Heart right ventricle (tissue), 16 donors: ENCODE data around the gene PIWIL4. TPM values are rescaled to one million over a fixed set of nuclear protein-coding genes. Genes with fewer than 3 reads are reported as not detected.
A peak's percentile ranks its signal among the peaks of the same experiment; 100 is the strongest.

Experiments
- ATAC-seq, 8 donors: fragments of 200-7000 bp; cut with Tn5 transposase; one replicate each; pipeline ENCODE4 v1.9.1; 2020; ENCODE audit warnings: mild to moderate bottlenecking in 8 of 8, moderate library complexity in 8 of 8, moderate number of reproducible peaks in 1 of 8
- DNase-seq, 2 donors: peaks; one replicate each; pipeline ENCODE4 v3.0.0-alpha.2; 2020
- H3K27ac ChIP-seq, 10 donors: fragments of 200-600 bp; sonication (generic) in 2 of 10; one replicate each; pipeline versions ENCODE4 v1.5.0 to v1.8.0; 2020 to 2022; ENCODE audit warnings: mild to moderate bottlenecking in 3 of 10
- H3K27me3 ChIP-seq, 7 donors: fragments of 200-600 bp; one replicate each; pipeline ENCODE4 v1.8.0; 2021 to 2022; ENCODE audit warnings: mild to moderate bottlenecking in 2 of 7
- H3K36me3 ChIP-seq, 9 donors: fragments of 200-600 bp; sonication (generic) in 1 of 9; one replicate each; pipeline versions ENCODE4 v1.5.0 to v1.8.0; 2020 to 2022; ENCODE audit warnings: mild to moderate bottlenecking in 2 of 9
- H3K4me1 ChIP-seq, 9 donors: fragments of 200-600 bp; sonication (generic) in 1 of 9; one replicate each; pipeline versions ENCODE4 v1.5.0 to v1.8.0; 2020 to 2022; ENCODE audit warnings: mild to moderate bottlenecking in 4 of 9
- H3K4me3 ChIP-seq, 10 donors: fragments of 200-600 bp; sonication (generic) in 2 of 10; one replicate each; pipeline versions ENCODE4 v1.5.0 to v1.8.0; 2020 to 2022; ENCODE audit warnings: mild to moderate bottlenecking in 7 of 10, moderate library complexity in 2 of 10
- H3K9me3 ChIP-seq, 11 donors: fragments of 200-600 bp in 10 of 11; sonication (generic) in 2 of 11; one replicate each; pipeline versions ENCODE4 v1.5.0 to v1.8.0; 2013 to 2022; ENCODE audit warnings: mild to moderate bottlenecking in 2 of 11, control low read depth in 1 of 11, moderate library complexity in 1 of 11
- WGBS, 2 donors: extraction: QIAGEN DNeasy Blood & Tissue Kit; methylation state at CpG; one replicate each; pipeline ENCODE4 v1.1.7; 2013; ENCODE audit warnings: inconsistent platforms in 1 of 2; 5-methylcytosine and 5-hydroxymethylcytosine counted together
- intact Hi-C, 10 donors: fragments of 100-400 bp; cut with DNase I; formaldehyde crosslinking; loops; one replicate each; pipeline versions ENCODE4 v1.11.1 to v1.14.2; 2022
- polyA plus RNA-seq, 2 donors: library from polyadenylated mRNA; stranded (reverse); fragments of 200-250 nt; gene quantifications; one replicate each; pipeline ENCODE4 v1.2.3, GENCODE V29; 2013
- total RNA-seq, 10 donors: library from RNA; stranded (reverse); fragmentation: NEBNext Ultra II Directional in 3 of 10; extraction: Animal tissue kit (Norgen Biotek cat#: 25700) in 3 of 10; gene quantifications; one replicate each; pipeline versions ENCODE4 v1.2.1 to v1.2.4, GENCODE V29; 2021 to 2023
- TF ChIP-seq, protein P1 (sequence below), 9 donors: fragments of 200-600 bp; sonication (generic) in 2 of 9; IDR thresholded peaks; one replicate each; pipeline versions ENCODE4 v1.5.0 to v1.8.0; 2021 to 2022; ENCODE audit warnings: antibody characterized with exemption in 9 of 9, mild to moderate bottlenecking in 5 of 9, moderate library complexity in 1 of 9
- donor health status: Arrhythmogenic right ventricular cardiomyopathy.
- donor health status: ischemic (EF 13 %, LVEDD 7.1; RV severe dilation, severe dysfunction).
- donor health status: healthy with polysubstance abuse.
- donor health status: DM: no; HTN: yes; CAD: no.
- donor health status: DM: no; HTN: no; CAD: no.
- donor health status: ischemic (EF 25% LVEDD 6.9; RV normal size, moderate dysfunction).
- donor health status: ischemic (EF 25% LVEDD 5.7; RV mildly dilated, moderate dysfunction).
- donor health status: healthy.
- donor health status: DM: yes; HTN: yes; CAD: no.
- donor health status: Ischemic cardiomyopathy.
- donor health status: ischemic (EF 35%, LVEDD 5.7; RV mildly dilated, moderate dysfunction).
- donor health status: nonischemic (EF 11% LVEDD 7.7; RV severe dilation, severe dysfunction).
- donor health status: DM: yes; HTN: yes; CAD: no.
- donor health status: PGD.
- donor health status: ischemic (EF 29% LVEDD 5.4; RV normal size, mild dysfunction).
- donor health status: nonischemic (EF 23%, LVEDD 6.1; RV moderate dilation, normal function).

The PIWIL4 gene
- total and polyA plus RNA-seq, 12 donors: 0.37 to 2.6 (median 1.3) TPM

DNA sequence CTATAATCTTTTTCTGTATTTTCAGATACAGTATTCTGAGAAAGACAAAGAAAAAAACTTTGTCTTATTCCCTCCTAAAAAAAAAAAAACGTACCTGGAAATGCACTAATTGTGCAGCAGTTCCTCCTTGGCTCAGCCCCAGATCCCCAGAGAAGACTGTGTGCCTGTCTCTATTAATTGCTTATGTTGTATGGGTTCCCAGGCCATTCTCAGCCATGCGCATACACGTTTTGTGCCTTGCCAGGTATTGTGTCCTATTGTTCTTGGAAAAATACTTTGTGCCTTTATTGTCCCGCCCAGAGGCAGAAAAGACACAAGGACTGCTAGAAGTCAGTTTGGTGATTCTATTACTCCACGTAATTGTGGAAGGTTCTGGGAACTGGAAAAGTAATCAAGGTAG, 91.2 kb downstream of the PIWIL4 start:
- TF ChIP-seq, protein P1, sequence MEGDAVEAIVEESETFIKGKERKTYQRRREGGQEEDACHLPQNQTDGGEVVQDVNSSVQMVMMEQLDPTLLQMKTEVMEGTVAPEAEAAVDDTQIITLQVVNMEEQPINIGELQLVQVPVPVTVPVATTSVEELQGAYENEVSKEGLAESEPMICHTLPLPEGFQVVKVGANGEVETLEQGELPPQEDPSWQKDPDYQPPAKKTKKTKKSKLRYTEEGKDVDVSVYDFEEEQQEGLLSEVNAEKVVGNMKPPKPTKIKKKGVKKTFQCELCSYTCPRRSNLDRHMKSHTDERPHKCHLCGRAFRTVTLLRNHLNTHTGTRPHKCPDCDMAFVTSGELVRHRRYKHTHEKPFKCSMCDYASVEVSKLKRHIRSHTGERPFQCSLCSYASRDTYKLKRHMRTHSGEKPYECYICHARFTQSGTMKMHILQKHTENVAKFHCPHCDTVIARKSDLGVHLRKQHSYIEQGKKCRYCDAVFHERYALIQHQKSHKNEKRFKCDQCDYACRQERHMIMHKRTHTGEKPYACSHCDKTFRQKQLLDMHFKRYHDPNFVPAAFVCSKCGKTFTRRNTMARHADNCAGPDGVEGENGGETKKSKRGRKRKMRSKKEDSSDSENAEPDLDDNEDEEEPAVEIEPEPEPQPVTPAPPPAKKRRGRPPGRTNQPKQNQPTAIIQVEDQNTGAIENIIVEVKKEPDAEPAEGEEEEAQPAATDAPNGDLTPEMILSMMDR (IDR thresholded peaks at IDR 0.05): no peak
- ATAC-seq (peak; percentile 47 to 93 (median 86)), DNase-seq (peak; percentile 31 to 71)
- Histone ChIP-seq H3K36me3 (no peaks in the 10 kb centered on the region), H3K4me3 (no peak overlapping the region), H3K4me1 (peaks cover 0 to 18% (median 5%) of the 10 kb centered on the region in 9 donors), H3K27ac (peak overlapping the region in 8 of 10 donors; percentile 1 to 57 (median 32)), H3K27me3 (no peaks in the 10 kb centered on the region), H3K9me3 (peaks cover 0 to 4% (median 0%) of the 10 kb centered on the region in 11 donors)
- WGBS, 2 donors: 50 to 51% methylated on average over 5 of the region's 5 CpGs
- intact Hi-C loops: loop anchor here in 2 of 10 donors (5.0 to 10.0 kb wide), 2 partner anchors 66 to 74 kb away; no protein-coding TSS in a partner anchor

DNA sequence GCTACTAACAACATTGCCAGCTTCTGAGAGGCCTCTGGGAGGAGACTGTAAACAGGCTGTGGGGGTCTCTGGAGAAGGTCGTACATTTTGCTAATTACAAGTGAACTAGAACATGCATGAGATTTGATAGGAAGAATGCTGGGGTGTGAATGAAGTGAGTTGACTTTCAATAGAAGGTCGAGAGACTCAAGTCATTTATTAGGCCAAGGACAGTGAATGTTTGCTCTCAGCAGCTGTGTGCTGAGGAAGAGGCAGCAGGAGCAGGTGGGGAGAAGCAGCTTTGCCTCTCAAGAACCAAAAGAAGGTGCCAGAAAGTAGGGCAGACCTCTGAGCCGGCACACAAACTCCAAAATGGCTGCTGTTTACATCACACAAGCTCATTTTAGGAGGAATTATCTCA, 91.7 kb downstream of the PIWIL4 start:
- 44 to 47% methylated on average over 3 of the region's 3 CpGs for WGBS, 2 donors
- ATAC-seq: peak in 1 of 8 donors; percentile 6
- intact Hi-C loops: loop anchor here in 2 of 10 donors (5.0 to 10.0 kb wide), 2 partner anchors 66 to 73 kb away; no protein-coding TSS in a partner anchor
- Histone ChIP-seq H3K36me3 (no peaks in the 10 kb centered on the region), H3K4me1 (peaks cover 0 to 18% (median 5%) of the 10 kb centered on the region in 9 donors), H3K27ac (peak overlapping the region in 8 of 10 donors; percentile 1 to 57 (median 26)), H3K4me3 (no peak overlapping the region), H3K9me3 (peaks cover 0 to 7% (median 0%) of the 10 kb centered on the region in 11 donors), H3K27me3 (no peaks in the 10 kb centered on the region)
- TF ChIP-seq, protein P1 (IDR thresholded peaks at IDR 0.05): no peak
- no peak for DNase-seq

DNA sequence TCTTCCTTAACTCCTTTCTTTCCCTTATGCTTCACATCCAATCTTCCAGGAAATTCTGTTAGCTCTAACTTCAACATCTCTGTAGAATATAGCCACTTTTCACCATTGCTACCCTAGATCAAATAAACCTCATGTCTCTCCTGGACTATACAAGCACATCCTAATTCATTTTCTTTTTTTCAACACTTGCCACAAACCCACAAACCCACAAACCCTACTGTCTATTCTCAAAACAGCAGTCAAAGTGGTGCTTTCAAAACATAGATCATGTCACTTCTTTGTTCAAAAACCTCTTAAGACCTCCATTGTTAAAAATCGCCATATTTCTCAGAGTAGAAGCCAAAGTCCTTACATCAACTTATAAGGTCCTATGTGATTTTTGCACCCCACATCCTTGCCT, 94.3 kb downstream of the PIWIL4 start:
- DNase-seq (no peak), ATAC-seq (no peak)
- Histone ChIP-seq H3K27me3 (no peaks in the 10 kb centered on the region), H3K36me3 (no peaks in the 10 kb centered on the region), H3K4me3 (no peak overlapping the region), H3K9me3 (peaks cover 0 to 7% (median 0%) of the 10 kb centered on the region in 11 donors), H3K4me1 (peaks cover 0 to 18% (median 5%) of the 10 kb centered on the region in 9 donors), H3K27ac (no peak overlapping the region)
- WGBS, 2 donors: 92 to 94% methylated on average over 1 of the region's 1 CpG
- TF ChIP-seq, protein P1 (IDR thresholded peaks at IDR 0.05): no peak
- intact Hi-C loops: no loop called here

DNA sequence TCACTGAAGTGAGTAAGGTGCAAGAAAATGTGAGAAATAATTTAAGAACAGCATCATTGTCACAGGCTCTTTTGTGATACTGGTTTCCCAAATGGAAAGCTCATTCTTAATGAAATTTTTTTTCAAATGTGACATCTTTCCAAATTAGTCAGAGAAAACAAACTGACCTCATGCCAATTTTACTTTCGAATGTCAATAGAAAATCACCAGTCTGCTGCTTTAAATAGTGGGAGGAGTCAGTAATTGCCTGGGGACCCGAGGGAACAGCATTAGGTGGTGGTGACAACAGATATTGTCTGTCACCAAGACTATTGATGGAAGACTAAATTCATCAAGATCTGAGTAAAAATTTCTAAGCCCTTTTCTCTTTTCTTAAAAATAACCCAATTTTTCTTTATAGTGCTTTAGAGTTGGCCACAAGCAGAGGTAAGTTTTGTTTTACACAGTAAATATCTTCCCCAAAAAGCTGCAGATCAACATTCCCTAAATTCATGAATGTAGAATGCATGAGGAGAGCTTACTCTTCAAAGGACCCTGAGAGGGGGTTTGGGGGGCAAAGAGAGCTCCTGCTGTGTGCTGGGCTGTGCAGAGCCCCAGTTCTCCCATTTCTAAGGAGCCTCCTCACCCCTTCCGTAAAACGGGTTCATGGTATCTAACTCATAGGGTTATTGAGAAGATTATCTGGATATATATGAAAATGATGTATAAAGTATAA, 95.1 kb downstream of the PIWIL4 start:
- 63 to 70% methylated on average over 4 of the region's 4 CpGs for WGBS, 2 donors
- DNase-seq: no peak
- intact Hi-C loops: no loop called here

More for the DNA sequence above, 95.1 kb downstream of the PIWIL4 start:
- no peak for ATAC-seq
- H3K4me1 ChIP-seq: peaks cover 0 to 17% (median 5%) of the 10 kb centered on the region in 9 donors
- TF ChIP-seq, protein P1 (IDR thresholded peaks at IDR 0.05): no peak
- H3K4me3 ChIP-seq: no peak overlapping the region
- peaks cover 0 to 7% (median 0%) of the 10 kb centered on the region in 11 donors for H3K9me3 ChIP-seq
- H3K36me3 ChIP-seq: no peaks in the 10 kb centered on the region
- H3K27ac ChIP-seq: no peak overlapping the region
- no peaks in the 10 kb centered on the region for H3K27me3 ChIP-seq
